Measurements from ENCODE around the gene CDCP2. TPM values are rescaled to one million over a fixed set of nuclear protein-coding genes. Genes with fewer than 3 reads are reported as not detected.

The CDCP2 gene
- polyA plus RNA-seq, 2 of the 4 experiments (the other 2 are of a cell fraction), result not detected

DNA sequence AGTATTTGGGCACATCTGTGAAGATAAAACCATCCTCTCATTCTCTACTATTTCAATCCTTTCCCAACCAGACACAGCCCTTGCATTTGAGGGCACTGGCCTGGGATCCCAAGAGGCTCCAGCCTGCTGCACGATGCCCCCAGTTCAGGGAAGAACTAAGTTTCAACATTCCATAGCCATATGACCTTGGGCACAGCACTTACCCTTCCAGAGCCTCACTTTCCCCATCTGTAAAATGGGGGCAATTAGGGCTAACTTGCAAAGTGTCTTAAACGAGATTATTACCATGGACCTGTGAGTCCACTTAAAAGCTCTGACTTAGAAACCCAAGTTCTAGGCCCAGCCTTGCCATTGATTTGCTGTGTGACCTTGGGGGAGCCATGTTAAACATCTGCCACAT lies 22.9 kb downstream of the CDCP2 start (continued):
- no peak for TF ChIP-seq EHF (CRISPR knock-in tag; IDR thresholded peaks at IDR 0.05)
- TF ChIP-seq NPAS2 (CRISPR knock-in tag; IDR thresholded peaks at IDR 0.05; ENCODE audit: borderline replicate concordance), result no peak
- TF ChIP-seq HOXB13 (CRISPR knock-in tag; IDR thresholded peaks at IDR 0.05; ENCODE audit: low read depth), result no peak
- TF ChIP-seq, protein P1, sequence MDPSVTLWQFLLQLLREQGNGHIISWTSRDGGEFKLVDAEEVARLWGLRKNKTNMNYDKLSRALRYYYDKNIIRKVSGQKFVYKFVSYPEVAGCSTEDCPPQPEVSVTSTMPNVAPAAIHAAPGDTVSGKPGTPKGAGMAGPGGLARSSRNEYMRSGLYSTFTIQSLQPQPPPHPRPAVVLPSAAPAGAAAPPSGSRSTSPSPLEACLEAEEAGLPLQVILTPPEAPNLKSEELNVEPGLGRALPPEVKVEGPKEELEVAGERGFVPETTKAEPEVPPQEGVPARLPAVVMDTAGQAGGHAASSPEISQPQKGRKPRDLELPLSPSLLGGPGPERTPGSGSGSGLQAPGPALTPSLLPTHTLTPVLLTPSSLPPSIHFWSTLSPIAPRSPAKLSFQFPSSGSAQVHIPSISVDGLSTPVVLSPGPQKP (IDR thresholded peaks at IDR 0.05; ENCODE audit: low read depth, low read length), result no peak
- TF ChIP-seq, protein P2, sequence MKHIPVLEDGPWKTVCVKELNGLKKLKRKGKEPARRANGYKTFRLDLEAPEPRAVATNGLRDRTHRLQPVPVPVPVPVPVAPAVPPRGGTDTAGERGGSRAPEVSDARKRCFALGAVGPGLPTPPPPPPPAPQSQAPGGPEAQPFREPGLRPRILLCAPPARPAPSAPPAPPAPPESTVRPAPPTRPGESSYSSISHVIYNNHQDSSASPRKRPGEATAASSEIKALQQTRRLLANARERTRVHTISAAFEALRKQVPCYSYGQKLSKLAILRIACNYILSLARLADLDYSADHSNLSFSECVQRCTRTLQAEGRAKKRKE (CRISPR knock-in tag; IDR thresholded peaks at IDR 0.05; ENCODE audit: low read depth), result no peak

DNA sequence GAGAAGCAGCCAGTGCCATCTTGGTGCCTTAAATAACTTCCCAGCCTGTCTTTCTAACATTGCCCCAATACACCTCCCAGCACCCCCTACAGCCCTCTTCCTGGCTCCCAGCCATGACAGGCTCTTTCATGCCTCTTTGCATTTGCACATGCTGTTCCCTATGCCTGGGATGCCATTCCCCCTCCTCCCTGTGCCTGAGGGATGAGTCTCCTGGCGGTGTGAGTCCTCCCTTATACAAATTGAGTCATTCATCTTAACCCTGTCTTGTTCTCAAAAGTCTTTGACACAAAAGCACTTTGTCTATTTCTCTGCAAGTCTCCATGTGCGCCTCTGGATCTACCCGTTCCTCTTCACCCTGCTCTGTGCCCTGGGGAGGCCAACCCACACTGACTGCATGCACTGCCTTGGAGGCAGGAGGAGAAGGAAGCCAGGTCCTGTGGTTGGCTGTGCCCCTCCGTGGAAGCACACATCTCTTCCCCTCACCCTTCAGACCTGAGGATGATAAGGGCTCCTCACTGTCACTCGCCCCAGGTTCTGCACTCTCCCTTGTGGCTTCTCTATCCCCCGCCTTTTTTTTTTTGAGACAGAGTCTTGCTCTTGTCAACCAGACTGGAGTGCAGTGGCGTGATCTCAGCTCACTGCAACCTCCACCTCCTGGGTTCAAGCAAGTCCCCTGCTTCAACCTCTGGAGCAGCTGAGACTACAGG lies 25.1 kb downstream of the CDCP2 start:
- ATAC-seq (no peak), FAIRE-seq (no peak), DNase-seq (ENCODE audit: low read depth in 1 of 2, low spot score in 1 of 2) (no peak)
- ChIA-PET POLR2A (no interaction called here), CTCF (interaction anchor here (1.7 kb wide), 1 partner anchor 9 kb away, joined by 4 read pairs; no protein-coding TSS in a partner anchor)
- no peak for TF ChIP-seq RCOR1 (IDR thresholded peaks at IDR 0.05; ENCODE audit: low read depth, low read length)
- Histone ChIP-seq H3K27ac (no peak overlapping the region), H3K9me3 (no peaks in the 10 kb centered on the region), H3K4me2 (no peak overlapping the region), H3K4me1 (no peaks in the 10 kb centered on the region), H3K4me3 (no peak overlapping the region)
- 72% methylated on average over 7 of the region's 7 CpGs for WGBS (ENCODE audit: missing lambda C conversion rate)

DNA sequence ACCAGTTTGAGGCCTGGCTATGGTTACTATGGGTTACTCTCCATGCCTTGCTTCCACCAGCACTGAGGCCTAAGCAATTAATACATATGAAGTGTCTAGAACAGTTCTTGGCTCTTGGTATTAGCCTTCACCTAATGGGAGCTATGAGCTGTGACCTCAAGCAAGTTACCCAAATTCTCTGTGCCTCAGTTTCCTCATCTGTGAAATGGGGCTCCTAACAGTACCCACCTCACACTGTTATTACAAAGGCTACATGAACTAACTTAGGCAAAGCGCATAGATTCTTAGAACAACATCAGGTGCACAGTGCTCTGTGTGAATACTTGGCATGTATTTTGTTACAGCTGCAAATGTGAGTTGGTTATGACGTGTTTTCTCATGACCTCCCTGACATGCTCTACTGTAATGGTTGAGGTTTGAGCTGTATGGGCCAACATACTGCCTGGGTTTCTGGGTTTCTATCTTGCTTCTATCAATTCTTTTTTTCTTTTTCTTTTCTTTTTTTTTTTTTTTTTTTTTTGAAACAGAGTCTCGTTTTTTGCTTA lies 26.5 kb downstream of the CDCP2 start:
- FAIRE-seq, result no peak
- H3K4me3 ChIP-seq, result no peak overlapping the region
- no peaks in the 10 kb centered on the region for H3K9me3 ChIP-seq
- H3K4me2 ChIP-seq, result no peak overlapping the region
- 85% methylated on average over 3 of the region's 3 CpGs for WGBS (ENCODE audit: missing lambda C conversion rate)
- ATAC-seq, result no peak
- TF ChIP-seq NR3C1 (IDR thresholded peaks at IDR 0.05) (no peak), JUN (IDR thresholded peaks at IDR 0.05) (no peak), NPAS2 (CRISPR knock-in tag; IDR thresholded peaks at IDR 0.05; ENCODE audit: borderline replicate concordance) (no peak), HOXA7 (CRISPR knock-in tag; IDR thresholded peaks at IDR 0.05) (no peak), ZNF302 (CRISPR knock-in tag; IDR thresholded peaks at IDR 0.05) (no peak), NFE2L2 (conservative IDR thresholded peaks at IDR 0.05; ENCODE audit: low read length) (no peak)
- POLR2A ChIA-PET, result no interaction called here
- DNase-seq (ENCODE audit: low read depth in 1 of 2, low spot score in 1 of 2), result no peak
- peaks cover under 1% of the 10 kb centered on the region; the same call in 2 of the 3 replicates for H3K4me1 ChIP-seq
- CTCF ChIA-PET, result interaction anchor here (1.1 kb wide), 1 partner anchor 363 kb away, joined by 6 read pairs; no protein-coding TSS in a partner anchor
- no peak overlapping the region for H3K27ac ChIP-seq

DNA sequence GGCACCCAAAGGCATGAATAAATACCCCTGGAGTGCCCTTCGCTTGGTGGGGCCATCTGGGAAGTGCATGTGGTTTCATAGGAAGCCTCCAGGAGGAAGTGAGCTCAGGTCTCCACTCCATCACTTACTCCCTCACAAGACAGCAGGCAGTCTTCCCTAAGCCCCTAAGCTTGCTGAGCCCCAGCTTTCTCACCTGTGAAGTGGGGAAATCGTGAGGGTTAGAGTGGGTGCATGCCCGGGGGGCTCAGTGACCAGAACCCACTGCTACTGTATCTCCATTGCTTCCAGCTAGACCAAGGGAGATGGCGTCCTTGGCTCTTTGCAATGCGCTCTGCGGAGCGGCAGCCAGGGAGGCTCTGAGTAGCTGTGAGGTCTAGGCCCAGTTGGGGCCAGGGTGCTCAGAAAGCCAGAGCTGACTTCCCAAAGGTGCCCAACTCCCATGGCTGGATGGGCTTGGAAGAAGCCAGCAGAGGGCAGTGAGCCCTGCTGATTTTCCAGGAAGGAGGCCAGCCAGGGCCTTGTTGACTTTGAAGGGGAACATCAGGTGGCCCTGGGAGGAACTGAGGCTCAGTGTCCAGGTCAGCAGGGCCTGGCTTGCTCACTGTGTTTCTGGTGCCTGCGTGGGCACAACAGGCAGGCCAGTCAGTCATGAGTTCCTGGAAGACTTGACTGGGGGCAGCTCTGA lies 27.3 kb downstream of the CDCP2 start:
- POLR2A ChIA-PET, result no interaction called here

More for the DNA sequence above, 27.3 kb downstream of the CDCP2 start:
- CTCF ChIA-PET, result interaction anchor here (1.2 to 1.6 kb wide), 3 partner anchors 9 to 56 kb away, joined by 3 read pairs; no protein-coding TSS in a partner anchor
- no peak overlapping the region for H3K4me3 ChIP-seq
- FAIRE-seq (no peak), ATAC-seq (peak in 1 of 2 experiments; percentile 23; a peak in 2 of 6 replicates), DNase-seq (ENCODE audit: low read depth in 1 of 2, low spot score in 1 of 2) (peak in 1 of 2 experiments; percentile 29)
- peaks cover 7% of the 10 kb centered on the region; the same call in 2 of the 3 replicates for H3K4me1 ChIP-seq
- no peak overlapping the region for H3K4me2 ChIP-seq
- 90% methylated on average over 5 of the region's 8 CpGs for WGBS (ENCODE audit: missing lambda C conversion rate)
- TF ChIP-seq ZSCAN20 (CRISPR knock-in tag; IDR thresholded peaks at IDR 0.05), result no peak
- no peak for TF ChIP-seq NPAS2 (CRISPR knock-in tag; IDR thresholded peaks at IDR 0.05; ENCODE audit: borderline replicate concordance)
- no peak for TF ChIP-seq HEYL (CRISPR knock-in tag; IDR thresholded peaks at IDR 0.05)
- 0 out of 3 replicates have a peak, but pooled peaks have one; percentile 11 for TF ChIP-seq SMC3 (IDR thresholded peaks at IDR 0.05)
- no peak for TF ChIP-seq SREBF2 (IDR thresholded peaks at IDR 0.05)
- TF ChIP-seq, protein P3, sequence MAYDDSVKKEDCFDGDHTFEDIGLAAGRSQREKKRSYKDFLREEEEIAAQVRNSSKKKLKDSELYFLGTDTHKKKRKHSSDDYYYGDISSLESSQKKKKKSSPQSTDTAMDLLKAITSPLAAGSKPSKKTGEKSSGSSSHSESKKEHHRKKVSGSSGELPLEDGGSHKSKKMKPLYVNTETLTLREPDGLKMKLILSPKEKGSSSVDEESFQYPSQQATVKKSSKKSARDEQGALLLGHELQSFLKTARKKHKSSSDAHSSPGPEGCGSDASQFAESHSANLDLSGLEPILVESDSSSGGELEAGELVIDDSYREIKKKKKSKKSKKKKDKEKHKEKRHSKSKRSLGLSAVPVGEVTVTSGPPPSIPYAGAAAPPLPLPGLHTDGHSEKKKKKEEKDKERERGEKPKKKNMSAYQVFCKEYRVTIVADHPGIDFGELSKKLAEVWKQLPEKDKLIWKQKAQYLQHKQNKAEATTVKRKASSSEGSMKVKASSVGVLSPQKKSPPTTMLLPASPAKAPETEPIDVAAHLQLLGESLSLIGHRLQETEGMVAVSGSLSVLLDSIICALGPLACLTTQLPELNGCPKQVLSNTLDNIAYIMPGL (CRISPR knock-in tag; IDR thresholded peaks at IDR 0.05; ENCODE audit: borderline replicate concordance), result no peak
- peak in 1 of 2 experiments; percentile 38; a peak in 1 of 5 replicates for TF ChIP-seq RAD21 (conservative IDR thresholded peaks at IDR 0.05 in 1 of 2, IDR thresholded peaks at IDR 0.05 in 1 of 2)
- TF ChIP-seq RFX5 (IDR thresholded peaks at IDR 0.05), result no peak
- H3K9me3 ChIP-seq, result no peaks in the 10 kb centered on the region
- H3K27ac ChIP-seq, result no peak overlapping the region

Measured in A549 (cell line).